T-helper 2 cell treated with Interferon-gamma antibody and Interleukin-4, amounts not matched to agents 100 ng/mL and 5 ng/mL, for 36 hours (primary cell): ENCODE results near the gene SMTNL1. TPM values are rescaled to one million over a fixed set of nuclear protein-coding genes. Genes with fewer than 3 reads are reported as not detected.

Source experiments
- intact Hi-C: fragments of 100-400 bp; cut with micrococcal nuclease; formaldehyde crosslinking; loops from one replicate; pipeline ENCODE4 v1.15.1; 2023
- total RNA-seq: library from RNA; stranded (reverse); gene quantifications from 2 replicates; pipeline ENCODE4 v1.2.3, GENCODE V29; 2022

The SMTNL1 gene
- total RNA-seq, 1 donor from 2014 or later, result not detected

GRCh38 chr11:57586711-57587245 lies 49.4 kb downstream of the SMTNL1 start:
- intact Hi-C loops, result no loop called here

GRCh38 chr11:57588046-57588710 lies 50.8 kb downstream of the SMTNL1 start:
- intact Hi-C loops, result no loop called here

- intact Hi-C loops, result no loop called here
These were observed 59.0 kb downstream of the SMTNL1 start for GRCh38 chr11:57596266-57596885.

- intact Hi-C loops, result no loop called here
These were observed 60.1 kb downstream of the SMTNL1 start, which contains the start of gene SERPING1 for GRCh38 chr11:57597461-57597915. Gene SERPING1, plus strand, starts transcription at chr11:57597685. Its CDS starts 586 bp downstream, at chr11:57598271.

GRCh38 chr11:57597916-57598830 lies 60.8 kb downstream of the SMTNL1 start:
- intact Hi-C loops, result no loop called here

GRCh38 chr11:57598831-57599155 lies 61.4 kb downstream of the SMTNL1 start:
- intact Hi-C loops, result no loop called here

- intact Hi-C loops, result no loop called here
These were observed 62.0 kb downstream of the SMTNL1 start for GRCh38 chr11:57599381-57599780.

Other genes starting within 250 kb of the SMTNL1 start
- 8.5 and 9.0 TPM in 2 replicates for gene TNKS1BP1, start 212.6 kb upstream of the SMTNL1 start, total RNA-seq
- 180 TPM in 2 replicates for gene SSRP1, start 201.7 kb upstream of the SMTNL1 start, total RNA-seq
- not detected in 2 replicates for gene P2RX3, start 199.2 kb upstream of the SMTNL1 start, total RNA-seq
- gene PRG3, start 156.4 kb upstream of the SMTNL1 start, total RNA-seq, result not detected in 2 replicates
- gene PRG2, start 146.9 kb upstream of the SMTNL1 start, total RNA-seq, result 0.45 TPM in 1 of 2 replicates, not detected in the other
- 107 and 108 TPM in 2 replicates for gene SLC43A3, start 110.5 kb upstream of the SMTNL1 start, total RNA-seq
- 0.20 TPM in 2 replicates for gene RTN4RL2, start 77.1 kb upstream of the SMTNL1 start, total RNA-seq
- 25.4 and 26.3 TPM in 2 replicates for gene SLC43A1, start 21.9 kb upstream of the SMTNL1 start, total RNA-seq
- gene TIMM10, start 6.8 kb upstream of the SMTNL1 start, total RNA-seq, result 63.0 and 67.7 TPM in 2 replicates
- gene UBE2L6, start 30.1 kb downstream of the SMTNL1 start, total RNA-seq, result 238 and 241 TPM in 2 replicates
- gene SERPING1, start 60.1 kb downstream of the SMTNL1 start, total RNA-seq, result not detected in 2 replicates
- 0.25 and 0.48 TPM in 2 replicates for gene YPEL4, start 112.3 kb downstream of the SMTNL1 start, total RNA-seq
- gene CLP1, start 120.2 kb downstream of the SMTNL1 start, total RNA-seq, result 17.1 and 17.6 TPM in 2 replicates
- 74.8 and 75.7 TPM in 2 replicates for gene ZDHHC5, start 130.5 kb downstream of the SMTNL1 start, total RNA-seq
- gene MED19, start 174.6 kb downstream of the SMTNL1 start, total RNA-seq, result 12.1 and 12.9 TPM in 2 replicates
- 73.2 and 73.6 TPM in 2 replicates for gene TMX2, start 175.0 kb downstream of the SMTNL1 start, total RNA-seq
- 194 and 201 TPM in 2 replicates for gene SELENOH, start 203.9 kb downstream of the SMTNL1 start, total RNA-seq
- gene BTBD18, start 214.2 kb downstream of the SMTNL1 start, total RNA-seq, result not detected in 2 replicates
- 7.5 and 9.3 TPM in 2 replicates for gene CTNND1, start 224.2 kb downstream of the SMTNL1 start, total RNA-seq